Gastroesophageal sphincter (tissue), 3 donors: ENCODE measurements around the gene LTBP1.

Experiments used
- CTCF ChIP-seq, 4 experiments: fragments of 200-600 bp in 2 of 4; fragments of 450-650 bp in 2 of 4; sonication (generic) in 1 of 4; IDR thresholded peaks; one replicate each; pipeline ENCODE4 v1.5.1; 2017 to 2019; ENCODE audit warnings: antibody characterized with exemption in 4 of 4, mild to moderate bottlenecking in 2 of 4, moderate library complexity in 2 of 4
- EP300 ChIP-seq: sonication (generic); formaldehyde crosslinking; IDR thresholded peaks from one replicate; pipeline ENCODE4 v1.6.1; 2017; ENCODE audit warnings: antibody characterized with exemption, mild to moderate bottlenecking

- no peak for TF ChIP-seq CTCF (IDR thresholded peaks at IDR 0.05)
- no peak for TF ChIP-seq EP300
These were observed 31.1 kb upstream of the LTBP1 start for GRCh38 chr2:32915694-32916093.
